DMS53 treated with DMSO at 0.1 percent for 48 hours (cell line): Measurements from ENCODE around the gene RHOJ.
"Not testable (repeated sequence)": the region's sequence is repeated elsewhere in the genome, so short reads cannot be mapped to it uniquely, and the experiment has no call there.

Source experiments
- DNase-seq: peaks from one replicate; lab custom pipeline; 2025; ENCODE audit not compliant: unreplicated experiment; lab: John Stamatoyannopoulos, UW

RHOJ gene

GRCh38 chr14:63204407-63205043 is at the start of gene RHOJ:
RHOJ (plus strand) TSS chr14:63204443; CDS start chr14:63204870, 427 bp downstream.
- DNase-seq: no peak

GRCh38 chr14:63155511-63156185 is 48.6 kb upstream of the RHOJ start:
- no peak for DNase-seq

- DNase-seq: no peak
These were observed 47.0 kb upstream of the RHOJ start for GRCh38 chr14:63157195-63157594.

GRCh38 chr14:63163306-63163705 is 40.9 kb upstream of the RHOJ start:
- no peak for DNase-seq

- DNase-seq: peak; percentile 14
These were observed 40.0 kb upstream of the RHOJ start for GRCh38 chr14:63164108-63164683.

- DNase-seq: not testable (repeated sequence)
These were observed 39.0 kb upstream of the RHOJ start for GRCh38 chr14:63165267-63165666.

GRCh38 chr14:63167044-63167443 is 37.2 kb upstream of the RHOJ start:
- no peak for DNase-seq

GRCh38 chr14:63174760-63175191 is 29.5 kb upstream of the RHOJ start:
- DNase-seq: peak; percentile 7

GRCh38 chr14:63175531-63175930 is 28.7 kb upstream of the RHOJ start:
- DNase-seq: no peak

- no peak for DNase-seq
These were observed 25.3 kb upstream of the RHOJ start for GRCh38 chr14:63178912-63179311.

- DNase-seq: no peak
These were observed 24.9 kb upstream of the RHOJ start for GRCh38 chr14:63179383-63179782.

GRCh38 chr14:63180011-63180410 is 24.2 kb upstream of the RHOJ start:
- no peak for DNase-seq

- peak; percentile 7 for DNase-seq
These were observed 21.3 kb upstream of the RHOJ start for GRCh38 chr14:63182968-63183367.

GRCh38 chr14:63186453-63186852 is 17.8 kb upstream of the RHOJ start:
- no peak for DNase-seq

- no peak for DNase-seq
These were observed 13.0 kb upstream of the RHOJ start for GRCh38 chr14:63191211-63191610.

GRCh38 chr14:63192085-63192484 is 12.2 kb upstream of the RHOJ start:
- no peak for DNase-seq

GRCh38 chr14:63193236-63193635 is 11.0 kb upstream of the RHOJ start:
- no peak for DNase-seq

- no peak for DNase-seq
These were observed 4.1 kb upstream of the RHOJ start for GRCh38 chr14:63200035-63200740.

GRCh38 chr14:63200767-63201166 is 3.5 kb upstream of the RHOJ start:
- DNase-seq: no peak

- no peak for DNase-seq
These were observed 1.2 kb upstream of the RHOJ start for GRCh38 chr14:63203015-63203414.

GRCh38 chr14:63203618-63204406 is 431 bp upstream of the RHOJ start:
- no peak for DNase-seq
